ENCODE measurements around the gene KIF21A.

Gene KIF21A

DNA sequence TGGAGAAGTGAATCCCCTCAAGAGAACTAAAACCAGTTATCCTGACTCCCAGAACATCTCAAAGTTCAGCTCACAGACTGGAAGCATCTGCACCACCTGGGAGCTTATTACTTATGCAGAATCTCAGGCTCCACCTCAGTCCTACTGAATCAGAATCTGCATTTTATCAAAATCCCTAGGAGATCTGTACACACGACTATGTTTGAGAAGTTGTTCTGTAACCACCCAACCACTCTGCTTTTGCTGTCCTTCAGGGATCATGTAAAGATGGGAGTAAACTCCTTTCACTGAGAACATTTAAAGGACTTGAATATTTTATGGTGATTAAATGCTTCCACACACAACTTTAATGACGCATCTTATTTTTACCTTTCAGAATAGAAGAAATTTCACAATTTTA, 98.0 kb downstream of the KIF21A start:
- Histone ChIP-seq H3K9me2 (replicated peaks; ENCODE audit: insufficient read depth, low read length) (no peaks in the 10 kb centered on the region), H3K4me2 (ENCODE audit: low read depth, low read length) (no peak overlapping the region), H3K9me3 (replicated peaks; ENCODE audit: insufficient read depth, low read length) (no peaks in the 10 kb centered on the region), H3F3A (ENCODE audit: insufficient read depth, low read length) (no peaks in the 10 kb centered on the region), H3K4me3 (ENCODE audit: low read length) (no peak overlapping the region), H3K27ac (ENCODE audit: low read length) (no peak overlapping the region), H3K36me3 (replicated peaks; ENCODE audit: insufficient read depth, low read length) (no peaks in the 10 kb centered on the region), H3K79me2 (ENCODE audit: low read length) (no peaks in the 10 kb centered on the region), H3K4me1 (ENCODE audit: low read length) (no peaks in the 10 kb centered on the region), H3K9ac (ENCODE audit: low read length) (no peak overlapping the region), H4K20me1 (ENCODE audit: insufficient read depth, low read length) (no peaks in the 10 kb centered on the region), H2AFZ (ENCODE audit: low read length) (no peak overlapping the region), H3K27me3 (replicated peaks; ENCODE audit: insufficient read depth, low read length) (no peaks in the 10 kb centered on the region)
- DNase-seq, result no peak
- TF ChIP-seq, protein P1, sequence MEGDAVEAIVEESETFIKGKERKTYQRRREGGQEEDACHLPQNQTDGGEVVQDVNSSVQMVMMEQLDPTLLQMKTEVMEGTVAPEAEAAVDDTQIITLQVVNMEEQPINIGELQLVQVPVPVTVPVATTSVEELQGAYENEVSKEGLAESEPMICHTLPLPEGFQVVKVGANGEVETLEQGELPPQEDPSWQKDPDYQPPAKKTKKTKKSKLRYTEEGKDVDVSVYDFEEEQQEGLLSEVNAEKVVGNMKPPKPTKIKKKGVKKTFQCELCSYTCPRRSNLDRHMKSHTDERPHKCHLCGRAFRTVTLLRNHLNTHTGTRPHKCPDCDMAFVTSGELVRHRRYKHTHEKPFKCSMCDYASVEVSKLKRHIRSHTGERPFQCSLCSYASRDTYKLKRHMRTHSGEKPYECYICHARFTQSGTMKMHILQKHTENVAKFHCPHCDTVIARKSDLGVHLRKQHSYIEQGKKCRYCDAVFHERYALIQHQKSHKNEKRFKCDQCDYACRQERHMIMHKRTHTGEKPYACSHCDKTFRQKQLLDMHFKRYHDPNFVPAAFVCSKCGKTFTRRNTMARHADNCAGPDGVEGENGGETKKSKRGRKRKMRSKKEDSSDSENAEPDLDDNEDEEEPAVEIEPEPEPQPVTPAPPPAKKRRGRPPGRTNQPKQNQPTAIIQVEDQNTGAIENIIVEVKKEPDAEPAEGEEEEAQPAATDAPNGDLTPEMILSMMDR (IDR thresholded peaks at IDR 0.05; ENCODE audit: low read length), result no peak
- TF ChIP-seq EZH2 (optimal IDR thresholded peaks at IDR 0.05; ENCODE audit: low read depth, low read length) (no peak), EZH2phosphoT487 (IDR thresholded peaks at IDR 0.05; ENCODE audit: low read length) (no peak)

DNA sequence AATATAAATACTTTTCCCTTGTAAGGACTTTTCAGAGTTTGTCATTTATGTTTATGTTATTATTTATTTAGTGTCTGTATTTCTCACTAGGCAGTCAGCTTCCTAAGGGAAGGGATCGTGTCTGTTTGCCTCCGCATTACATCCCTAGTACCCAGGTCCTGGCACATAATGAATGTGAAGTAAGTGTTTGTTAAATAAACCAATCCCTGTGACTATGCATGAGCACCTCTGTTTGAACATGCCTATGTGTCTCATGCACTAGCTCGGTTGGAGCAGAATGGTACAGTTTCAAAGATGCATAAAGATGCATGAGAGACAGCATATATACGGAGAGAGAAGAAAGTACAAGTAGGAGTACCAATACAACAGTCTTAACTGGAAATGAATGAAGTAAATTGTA, 99.3 kb downstream of the KIF21A start:
- no peak for DNase-seq
- H3F3A ChIP-seq (ENCODE audit: insufficient read depth, low read length), result no peaks in the 10 kb centered on the region
- no peaks in the 10 kb centered on the region for H4K20me1 ChIP-seq (ENCODE audit: insufficient read depth, low read length)
- H3K9me2 ChIP-seq (replicated peaks; ENCODE audit: insufficient read depth, low read length), result no peaks in the 10 kb centered on the region
- H3K9ac ChIP-seq (ENCODE audit: low read length), result no peak overlapping the region
- no peaks in the 10 kb centered on the region for H3K4me1 ChIP-seq (ENCODE audit: low read length)
- H3K4me3 ChIP-seq (ENCODE audit: low read length), result no peak overlapping the region
- H3K27me3 ChIP-seq (replicated peaks; ENCODE audit: insufficient read depth, low read length), result no peaks in the 10 kb centered on the region
- TF ChIP-seq EZH2phosphoT487 (IDR thresholded peaks at IDR 0.05; ENCODE audit: low read length) (no peak), EZH2 (optimal IDR thresholded peaks at IDR 0.05; ENCODE audit: low read depth, low read length) (no peak)
- TF ChIP-seq, protein P1 (IDR thresholded peaks at IDR 0.05; ENCODE audit: low read length), result no peak
- H3K27ac ChIP-seq (ENCODE audit: low read length), result no peak overlapping the region
- H3K4me2 ChIP-seq (ENCODE audit: low read depth, low read length), result no peak overlapping the region
- H3K36me3 ChIP-seq (replicated peaks; ENCODE audit: insufficient read depth, low read length), result no peaks in the 10 kb centered on the region
- no peak overlapping the region for H2AFZ ChIP-seq (ENCODE audit: low read length)
- H3K9me3 ChIP-seq (replicated peaks; ENCODE audit: insufficient read depth, low read length), result no peaks in the 10 kb centered on the region
- no peaks in the 10 kb centered on the region for H3K79me2 ChIP-seq (ENCODE audit: low read length)

- Histone ChIP-seq H3K27ac (ENCODE audit: low read length) (no peak overlapping the region), H3K4me3 (ENCODE audit: low read length) (no peak overlapping the region), H4K20me1 (ENCODE audit: insufficient read depth, low read length) (no peaks in the 10 kb centered on the region), H3K9me2 (replicated peaks; ENCODE audit: insufficient read depth, low read length) (no peaks in the 10 kb centered on the region), H3K36me3 (replicated peaks; ENCODE audit: insufficient read depth, low read length) (no peaks in the 10 kb centered on the region), H3K9ac (ENCODE audit: low read length) (no peak overlapping the region), H3K4me1 (ENCODE audit: low read length) (no peaks in the 10 kb centered on the region), H3F3A (ENCODE audit: insufficient read depth, low read length) (no peaks in the 10 kb centered on the region), H3K9me3 (replicated peaks; ENCODE audit: insufficient read depth, low read length) (no peaks in the 10 kb centered on the region), H3K79me2 (ENCODE audit: low read length) (no peaks in the 10 kb centered on the region), H2AFZ (ENCODE audit: low read length) (no peak overlapping the region), H3K27me3 (replicated peaks; ENCODE audit: insufficient read depth, low read length) (no peaks in the 10 kb centered on the region), H3K4me2 (ENCODE audit: low read depth, low read length) (no peak overlapping the region)
- TF ChIP-seq, protein P1 (IDR thresholded peaks at IDR 0.05; ENCODE audit: low read length), result no peak
- TF ChIP-seq EZH2phosphoT487 (IDR thresholded peaks at IDR 0.05; ENCODE audit: low read length), result no peak
- no peak for TF ChIP-seq EZH2 (optimal IDR thresholded peaks at IDR 0.05; ENCODE audit: low read depth, low read length)
- no peak for DNase-seq
Observed at GRCh38 chr12:39341761-39342160, 101.2 kb downstream of the KIF21A start.

Measured in MM.1S (cell line).